Activated effector memory CD4-positive, alpha-beta T cell treated with anti-CD3 and anti-CD28 coated beads, Interleukin-2, amount 50 U/mL, for 16 hours (primary cell): Measurements from ENCODE around the gene CACNA2D1.
"Not testable (repeated sequence)": the region's sequence is repeated elsewhere in the genome, so short reads cannot be mapped to it uniquely, and the experiment has no call there.

Source experiments
- DNase-seq: peaks from one replicate; pipeline ENCODE4 v3.0.0-alpha.2; 2020

Gene CACNA2D1

DNA sequence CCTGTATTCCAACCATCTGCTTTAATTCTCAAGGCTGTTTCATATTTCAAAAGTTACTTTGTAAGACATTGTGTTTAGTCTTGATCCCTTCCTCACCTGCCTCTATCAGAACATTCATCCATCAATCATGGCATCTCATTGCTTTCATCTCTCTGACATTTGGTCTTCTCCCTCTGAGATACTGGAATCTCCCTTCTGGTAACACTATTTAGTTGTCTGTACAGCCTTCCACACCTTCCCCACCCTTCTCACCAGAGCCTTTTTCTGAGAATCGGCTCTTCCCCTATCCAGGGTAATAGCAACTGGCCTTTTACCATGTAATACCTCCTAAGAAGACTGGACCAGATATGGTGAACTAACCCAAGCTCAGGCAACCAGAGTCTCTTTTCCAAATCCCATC, 10.1 kb downstream of the CACNA2D1 start:
- no peak for DNase-seq

DNA sequence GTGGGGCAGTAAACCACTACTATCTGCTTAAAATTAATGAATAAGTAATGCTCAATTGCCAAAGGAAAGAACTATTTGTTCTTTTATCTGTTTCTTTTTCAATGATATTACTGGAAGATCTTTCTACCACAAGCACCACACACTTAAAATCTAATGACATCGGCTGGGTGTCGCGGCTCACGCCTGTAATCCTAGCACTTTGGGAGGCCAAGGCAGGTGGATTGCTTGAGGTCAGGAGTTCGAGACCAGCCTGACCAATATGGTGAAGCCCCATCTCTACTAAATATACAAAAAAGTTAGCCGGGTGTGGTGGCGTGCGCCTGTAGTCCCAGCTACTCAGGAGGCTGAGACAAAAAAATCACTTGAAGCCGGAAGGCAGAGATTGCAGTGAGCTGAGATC, 10.8 kb downstream of the CACNA2D1 start:
- not testable (repeated sequence) for DNase-seq

DNA sequence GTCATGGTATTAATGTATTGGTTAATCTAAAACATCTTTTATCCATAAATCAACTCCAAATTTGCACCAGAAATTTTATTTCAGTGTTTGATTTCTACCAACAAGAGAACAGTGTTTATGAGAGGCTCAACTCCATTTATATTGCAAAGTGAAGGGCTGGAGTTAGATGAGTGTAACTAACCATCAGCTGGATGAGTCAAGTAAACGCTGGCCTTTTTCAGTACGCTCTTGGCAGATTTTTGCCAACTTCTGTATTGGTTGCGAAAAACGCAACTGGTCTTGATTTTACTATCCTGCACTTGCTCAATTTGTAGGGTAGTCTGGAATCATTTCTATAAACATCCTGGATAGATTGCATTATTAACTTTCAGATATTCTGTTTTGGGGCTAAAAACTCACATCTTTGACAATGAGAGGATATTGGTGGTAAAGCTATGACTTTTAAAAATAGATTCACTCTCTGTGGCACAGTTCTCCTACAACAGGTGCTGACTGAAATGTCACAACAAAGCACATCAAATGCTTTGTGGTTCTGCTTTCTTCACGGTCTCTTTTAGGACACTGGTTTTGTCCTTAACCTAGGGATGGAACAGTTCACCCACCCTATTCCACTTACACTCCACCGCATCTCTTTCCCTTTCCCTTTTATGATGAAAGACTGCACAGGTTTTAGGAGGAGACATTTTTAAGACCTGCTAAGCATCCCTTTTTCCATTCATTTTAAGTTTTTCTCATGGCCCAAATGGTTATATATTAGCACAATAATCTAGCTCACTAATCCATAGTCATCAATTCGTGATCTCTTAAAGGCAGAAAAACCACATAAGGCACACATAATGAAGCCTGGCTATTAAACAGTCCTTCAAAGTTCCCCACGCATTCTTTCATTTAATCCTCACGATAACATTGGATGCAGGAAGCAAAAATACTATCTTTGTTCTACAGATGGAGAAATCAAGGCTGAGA, 12.8 kb downstream of the CACNA2D1 start:
- DNase-seq = no peak

DNA sequence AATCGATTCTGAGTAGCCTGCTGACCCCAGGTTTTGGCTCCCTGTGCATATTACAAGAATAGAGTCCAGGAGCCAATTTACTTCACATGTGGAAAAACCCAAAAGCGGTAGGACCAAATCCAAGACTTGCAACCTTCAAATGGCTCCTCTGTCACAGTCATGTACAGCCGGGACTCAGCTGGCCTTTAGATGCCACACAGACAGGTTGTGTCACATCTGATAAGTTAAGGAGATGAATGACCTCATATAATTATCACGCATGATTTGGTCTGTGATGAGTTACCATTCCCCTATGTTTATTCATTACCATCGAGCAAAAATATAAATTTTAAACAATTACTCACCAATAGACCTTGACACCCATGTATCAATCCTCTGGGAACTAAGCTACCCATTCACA, 14.2 kb downstream of the CACNA2D1 start:
- no peak for DNase-seq

DNA sequence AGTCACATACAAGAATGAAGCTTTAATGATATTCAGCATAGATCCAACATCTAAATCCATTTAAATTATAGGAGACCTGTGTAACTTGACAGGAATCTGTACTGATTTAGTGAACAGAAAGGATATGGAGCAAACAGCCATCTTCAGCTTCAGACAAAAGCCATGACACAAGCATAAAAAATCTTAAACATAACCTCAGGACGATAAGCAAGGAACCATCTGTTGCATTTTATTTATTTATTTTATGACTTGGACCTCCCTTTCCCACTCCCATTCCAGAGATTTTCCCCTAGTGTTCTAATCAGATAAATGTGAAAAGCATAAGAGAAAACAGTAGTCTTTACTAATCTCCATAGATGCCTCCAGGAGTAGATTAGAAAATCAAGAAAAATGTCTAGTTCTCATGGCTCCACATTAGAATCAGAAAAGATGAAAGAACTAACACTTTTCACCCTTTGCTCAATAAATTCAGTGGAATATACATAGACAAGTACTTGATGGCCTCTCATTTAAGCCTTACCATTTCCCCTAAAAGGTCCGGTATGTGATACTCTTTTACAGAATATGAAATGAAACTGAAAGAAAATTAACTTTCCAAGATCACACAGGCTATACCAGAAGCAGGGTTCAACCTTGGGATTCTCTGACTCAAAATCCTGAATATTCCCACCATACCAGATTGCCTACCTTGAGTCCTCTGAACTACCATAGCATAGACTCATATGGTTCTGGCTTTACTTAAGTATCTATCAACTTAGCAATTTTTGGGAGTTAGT, 15.2 kb downstream of the CACNA2D1 start:
- no peak for DNase-seq

DNA sequence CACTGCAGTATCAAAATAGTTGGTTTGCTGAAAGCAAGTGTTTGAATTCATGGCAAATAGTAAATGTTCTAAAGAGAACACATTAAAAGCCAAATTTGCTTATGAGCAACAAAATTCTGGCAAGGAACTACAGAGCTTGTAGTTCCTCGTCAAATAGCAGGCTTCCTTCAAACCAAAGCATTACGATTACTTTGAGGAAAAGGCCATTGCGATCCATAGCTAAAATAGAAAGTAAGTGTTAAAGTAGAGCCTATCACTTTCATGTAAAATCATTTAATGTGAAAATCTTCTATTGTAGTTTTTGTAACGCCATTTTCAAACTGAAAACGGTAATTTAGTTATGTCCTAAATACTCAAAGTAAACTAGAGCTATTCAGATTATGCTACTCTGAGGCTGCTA, 20.1 kb downstream of the CACNA2D1 start:
- DNase-seq = no peak

DNA sequence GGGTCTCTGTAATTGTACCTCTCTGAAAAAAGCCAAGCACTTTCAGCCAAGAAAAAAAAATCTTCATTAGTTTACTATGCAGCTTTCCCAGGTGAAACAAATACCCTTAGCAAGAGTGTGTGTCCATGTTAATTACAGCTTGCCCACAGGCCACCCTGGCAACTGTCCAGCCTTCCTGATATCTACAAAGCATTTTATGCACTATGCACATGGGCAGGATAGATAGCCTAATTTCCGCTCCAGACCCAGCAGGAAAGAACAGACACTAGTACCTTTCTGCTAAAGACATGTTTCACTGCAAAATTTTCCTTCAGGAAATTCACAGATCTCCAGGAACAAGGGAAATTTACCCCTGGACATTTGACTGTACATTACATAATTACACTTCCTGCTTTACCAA, 24.4 kb downstream of the CACNA2D1 start:
- no peak for DNase-seq

DNA sequence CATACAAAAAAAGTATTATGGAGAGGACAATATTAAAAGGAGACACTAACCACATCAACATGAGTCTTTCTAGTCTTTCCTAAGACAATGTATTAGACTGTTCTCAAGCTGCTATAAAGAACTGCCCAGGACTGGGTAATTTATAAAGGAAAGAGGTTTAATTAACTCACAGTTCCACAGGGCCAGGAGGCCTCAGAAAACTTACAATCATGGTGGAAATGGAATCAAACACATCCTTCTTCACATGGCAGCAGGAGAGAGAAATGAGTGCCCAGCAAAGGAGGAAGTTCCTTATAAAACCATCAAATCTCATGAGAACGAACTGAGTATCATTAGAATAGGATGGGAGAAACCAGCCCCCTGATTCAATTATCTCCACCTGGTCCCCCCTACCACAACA, 25.7 kb downstream of the CACNA2D1 start:
- DNase-seq = no peak

DNA sequence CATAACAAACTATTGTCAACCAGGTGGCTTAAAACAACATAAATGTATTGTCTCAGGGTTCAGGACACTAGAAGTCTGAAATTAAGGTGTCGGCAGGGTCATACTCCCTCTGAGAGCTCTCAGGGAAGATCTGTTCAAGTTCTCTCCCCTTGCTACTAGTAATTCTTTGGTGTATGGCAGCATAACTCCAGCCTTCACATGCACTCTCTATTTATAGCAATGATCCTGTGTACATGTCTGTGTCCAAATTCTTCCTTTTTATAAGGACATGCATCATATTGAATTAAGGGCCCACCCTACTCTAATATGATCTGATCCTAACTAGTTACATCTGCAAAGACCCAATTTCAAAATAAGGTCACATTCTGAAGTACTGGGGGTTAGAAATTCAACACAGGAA, 27.2 kb downstream of the CACNA2D1 start:
- no peak for DNase-seq

DNA sequence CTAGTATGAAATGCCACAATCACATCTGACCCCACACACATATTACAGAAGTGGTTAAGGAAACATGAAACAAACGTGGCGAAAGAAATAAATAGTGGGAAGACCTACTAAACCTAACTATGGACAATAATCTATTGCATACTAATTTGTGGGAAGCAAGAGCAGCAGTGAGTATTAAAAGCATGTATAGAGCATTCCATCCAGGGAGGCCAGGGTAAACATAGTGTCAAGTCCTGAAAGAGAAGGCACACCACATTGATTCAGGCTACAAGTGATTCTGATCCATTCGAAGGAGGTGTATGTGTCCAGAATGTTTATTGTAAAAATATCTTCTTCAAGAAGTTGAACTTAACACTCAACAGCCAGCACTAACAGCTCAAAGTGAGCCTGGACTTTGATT, 29.2 kb downstream of the CACNA2D1 start:
- no peak for DNase-seq

DNA sequence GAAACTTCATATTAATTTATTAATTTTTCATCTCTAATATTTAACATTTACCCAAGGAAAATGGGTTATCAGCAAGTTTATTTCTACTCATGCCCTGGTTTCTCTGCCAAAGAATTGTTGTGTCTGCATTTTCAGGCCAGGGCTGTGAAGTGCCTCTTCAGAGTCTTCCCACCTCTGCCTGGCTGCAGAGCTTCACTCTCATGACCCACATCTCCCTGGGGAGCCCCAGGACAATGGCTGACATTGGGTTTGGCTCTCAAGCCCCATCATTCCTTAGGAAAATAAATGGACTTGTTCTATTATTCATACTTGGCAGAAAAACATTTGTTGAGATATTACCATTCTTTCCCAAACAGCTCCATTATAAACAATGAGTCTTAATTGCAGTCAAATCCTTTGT, 30.3 kb downstream of the CACNA2D1 start:
- no peak for DNase-seq

DNA sequence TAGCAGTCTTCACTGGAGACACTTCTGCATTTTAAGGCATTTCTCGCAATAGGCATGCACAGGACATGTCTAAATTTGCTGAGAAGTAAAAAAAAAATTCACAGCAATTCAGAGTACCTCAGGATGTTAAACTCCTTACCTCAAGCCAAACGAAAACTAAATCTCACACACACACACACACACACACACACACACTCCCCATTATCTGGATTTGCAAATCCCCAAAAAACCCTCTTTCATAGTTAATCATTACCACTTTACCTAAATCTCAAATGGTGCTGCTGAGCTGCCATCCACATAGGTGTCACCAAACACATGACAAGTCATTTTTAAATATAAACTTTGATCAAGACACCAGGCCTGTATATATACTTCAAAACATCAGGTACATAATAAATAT, 31.8 kb downstream of the CACNA2D1 start:
- no peak for DNase-seq

DNA sequence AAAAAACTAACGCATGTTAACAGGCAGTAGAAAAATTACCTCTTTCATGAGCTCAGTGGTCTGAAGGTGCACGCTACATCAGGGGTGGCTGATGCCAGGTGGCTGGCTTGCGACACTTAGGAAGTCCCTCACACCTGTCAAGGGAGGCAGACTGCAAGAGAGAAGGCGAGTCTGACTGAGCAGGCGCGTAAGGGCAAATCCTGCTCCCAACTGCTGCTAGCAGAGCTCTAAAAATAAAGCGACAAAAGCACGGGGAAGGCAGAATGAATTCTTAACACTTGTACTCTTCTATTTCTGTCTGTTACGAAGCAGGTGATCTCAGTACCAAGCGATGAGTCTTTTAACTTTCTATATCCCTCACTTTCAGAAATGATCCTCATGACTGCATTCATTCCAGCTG, 33.1 kb downstream of the CACNA2D1 start:
- no peak for DNase-seq

DNA sequence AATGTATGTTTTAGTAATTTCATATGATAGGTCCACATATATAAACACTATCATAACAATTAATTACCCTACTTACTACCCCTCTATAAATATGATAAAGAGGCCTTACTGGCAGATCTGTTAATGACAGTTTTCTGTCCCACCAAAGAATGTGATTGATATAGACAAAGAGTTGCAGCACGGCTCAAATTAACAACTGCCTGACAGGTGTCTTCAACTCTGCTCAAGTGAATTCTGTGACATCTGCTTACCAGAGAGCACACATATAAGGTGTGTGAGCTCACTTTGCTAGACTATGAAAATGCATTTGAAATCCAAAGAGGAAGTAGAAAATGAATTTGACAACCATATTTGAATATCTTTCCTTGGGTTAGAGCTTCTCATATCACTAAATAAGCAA, 36.6 kb downstream of the CACNA2D1 start:
- no peak for DNase-seq

DNA sequence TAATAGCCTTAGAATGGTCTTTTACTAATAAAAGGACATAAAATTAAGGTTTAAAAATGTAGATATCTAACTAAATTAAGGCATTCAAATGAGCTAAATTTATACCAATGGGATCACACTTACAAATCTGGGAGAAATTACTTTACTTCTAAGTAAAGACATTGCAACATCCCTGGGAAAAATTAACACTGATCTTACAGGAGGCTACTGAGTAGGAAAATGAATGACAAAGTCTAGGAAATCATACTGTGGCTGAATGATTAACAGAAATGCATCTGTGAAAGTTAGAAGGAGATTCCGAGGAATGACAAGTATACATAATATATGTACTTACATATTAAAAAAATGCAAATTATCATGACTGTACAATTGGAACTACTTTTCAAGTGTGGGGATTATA, 38.3 kb downstream of the CACNA2D1 start:
- no peak for DNase-seq

DNA sequence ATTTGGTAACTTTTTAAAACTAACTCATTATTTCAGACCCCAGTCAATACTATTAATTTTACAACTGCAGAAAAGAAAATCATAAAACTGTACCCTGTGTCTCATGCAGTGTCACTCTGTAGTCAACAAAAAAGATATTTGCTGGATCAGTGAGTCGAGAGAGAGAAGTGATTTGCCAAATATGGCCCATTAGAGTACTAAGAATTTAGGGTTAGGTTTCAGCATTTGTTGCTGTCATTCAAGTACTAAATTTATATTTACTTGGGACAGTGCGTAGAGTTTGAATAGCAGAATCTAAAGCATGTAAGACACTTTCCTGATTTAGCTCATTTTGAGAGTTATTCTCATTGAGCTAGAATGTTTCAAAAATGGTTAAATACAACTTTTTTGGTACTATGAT, 38.9 kb downstream of the CACNA2D1 start:
- no peak for DNase-seq

DNA sequence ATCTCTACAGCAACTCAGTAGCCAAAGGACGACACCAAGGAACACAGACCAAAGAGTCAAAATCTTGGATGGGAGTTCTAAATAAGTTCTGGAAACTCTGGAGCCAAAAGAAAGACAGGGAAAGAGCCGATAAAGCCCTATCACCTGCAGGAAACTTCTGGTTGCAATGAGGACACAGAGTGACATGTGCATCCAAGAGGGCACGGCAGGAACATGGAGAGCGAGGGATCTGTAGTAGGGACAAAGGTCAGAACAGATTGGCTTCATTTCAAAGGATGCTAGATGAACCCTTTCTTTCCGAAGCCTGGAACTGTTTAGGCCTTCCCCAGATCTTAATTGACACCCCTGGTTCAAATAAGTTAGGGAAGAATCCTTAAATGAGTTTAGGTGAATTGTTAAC, 39.5 kb downstream of the CACNA2D1 start:
- no peak for DNase-seq

DNA sequence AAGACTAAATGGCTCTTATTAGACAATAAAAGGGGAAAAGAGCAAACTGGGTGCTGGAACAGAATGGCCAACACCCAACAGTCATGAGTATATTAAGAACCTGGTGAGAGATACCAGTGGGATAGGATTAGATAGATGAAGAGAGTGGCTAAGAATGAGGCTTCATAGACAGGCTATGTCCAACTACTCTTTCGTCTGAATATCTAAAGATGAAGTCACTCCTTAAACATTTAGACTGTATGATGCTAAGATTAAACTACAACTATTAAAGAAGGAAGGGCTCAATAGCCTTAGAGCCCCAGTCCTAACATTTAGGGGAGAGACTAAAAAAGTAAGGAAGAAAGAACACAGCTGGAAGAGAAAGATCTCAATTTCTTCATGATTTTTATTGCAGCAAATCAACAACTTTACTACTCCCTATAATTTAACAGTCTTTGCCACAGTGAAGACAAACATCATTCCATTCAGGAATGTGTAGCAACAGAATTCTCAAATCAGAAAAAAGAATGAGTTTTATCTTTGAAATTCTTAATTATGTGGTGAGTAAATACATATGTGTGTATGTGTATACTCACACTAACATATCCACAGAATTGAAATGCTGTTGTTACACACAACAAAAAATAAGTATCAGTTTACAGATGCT, 45.6 kb downstream of the CACNA2D1 start:
- no peak for DNase-seq

DNA sequence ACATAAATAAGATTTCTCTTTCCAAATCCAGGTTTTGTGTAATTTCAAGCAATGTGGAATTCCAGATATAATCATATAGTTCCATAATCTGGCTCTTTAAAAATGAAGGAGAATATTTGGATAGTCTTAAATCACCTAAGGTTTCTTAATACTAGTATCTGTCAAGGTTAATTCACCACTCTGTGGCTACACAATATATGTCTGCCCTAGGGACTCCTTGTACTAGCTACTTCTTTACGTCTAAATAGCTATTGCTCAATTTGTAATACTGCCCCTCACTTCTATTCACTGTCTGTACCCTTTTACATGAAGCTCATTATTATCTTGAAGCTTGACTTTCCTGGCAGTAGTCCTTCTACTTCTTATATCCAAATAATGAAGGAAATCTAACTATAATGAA, 47.2 kb downstream of the CACNA2D1 start:
- no peak for DNase-seq

DNA sequence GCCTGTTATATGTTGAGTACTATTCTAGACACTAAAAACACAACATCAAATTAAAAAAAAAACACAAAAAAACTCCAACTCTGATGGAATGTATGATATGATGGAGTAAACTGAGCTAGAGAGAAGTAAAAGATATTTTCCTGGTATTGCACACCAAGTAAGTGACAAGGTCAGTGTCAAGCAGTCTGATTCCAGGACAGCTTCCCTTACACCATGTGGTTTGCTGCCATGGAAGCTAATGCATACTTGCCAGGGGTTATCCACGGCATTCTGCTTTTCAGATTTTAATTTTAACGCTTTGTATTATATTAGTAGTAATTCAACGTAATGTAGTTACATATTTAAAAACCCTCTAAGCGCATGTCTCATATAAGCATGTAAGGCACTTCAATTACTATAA, 48.4 kb downstream of the CACNA2D1 start:
- DNase-seq = no peak

DNA sequence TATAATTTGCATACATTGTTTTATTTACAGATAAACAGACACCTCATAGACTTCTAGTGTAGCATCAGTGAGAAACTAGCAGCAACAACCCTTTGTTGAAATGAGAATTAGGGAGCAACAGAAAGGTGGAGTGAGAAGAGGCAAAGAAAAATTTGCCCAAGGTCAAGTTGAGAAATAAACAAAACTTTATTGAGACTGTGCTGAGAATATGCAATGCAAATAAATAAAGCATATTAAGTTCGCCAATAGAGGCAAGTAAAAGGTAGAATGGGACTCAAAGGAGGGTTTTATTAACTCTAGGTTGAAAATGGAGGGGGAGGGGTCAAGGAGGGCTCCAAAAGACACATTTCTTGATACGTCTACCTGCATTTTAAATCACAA, 49.7 kb downstream of the CACNA2D1 start:
- no peak for DNase-seq

DNA sequence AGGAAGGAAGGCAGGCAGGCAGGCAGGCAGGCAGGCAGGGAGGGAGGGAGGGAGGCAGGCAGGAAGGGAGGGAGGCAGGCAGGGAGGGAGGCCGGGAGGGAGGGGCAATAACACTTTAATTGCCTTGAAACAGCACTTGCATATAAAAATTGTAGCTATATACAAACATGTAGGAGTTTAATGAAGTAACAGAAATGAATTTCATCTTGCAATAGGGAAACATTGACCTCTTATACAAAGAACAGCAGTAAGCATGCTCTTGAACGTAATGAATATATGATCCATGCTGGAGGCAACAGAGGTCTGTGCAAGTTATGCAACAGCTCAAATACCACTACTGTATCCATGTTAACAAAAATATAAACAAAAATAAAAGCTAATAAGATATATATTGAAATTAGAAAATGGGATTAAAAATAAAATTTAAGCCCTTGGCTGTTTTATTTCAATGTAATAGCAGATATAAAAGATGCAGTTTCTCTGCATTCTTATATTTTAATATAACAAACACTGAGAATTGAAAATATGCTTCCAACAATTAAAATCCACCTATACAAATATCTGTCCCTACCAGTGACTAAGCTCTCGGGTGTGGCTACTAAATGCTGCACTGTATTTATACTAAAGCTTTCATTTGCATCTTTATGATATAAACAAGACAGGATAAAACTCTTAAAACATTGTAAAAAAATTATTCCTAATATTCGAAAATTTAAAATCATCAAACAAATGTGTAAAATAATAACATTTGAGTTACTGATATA, 50.3 kb downstream of the CACNA2D1 start:
- DNase-seq = no peak

DNA sequence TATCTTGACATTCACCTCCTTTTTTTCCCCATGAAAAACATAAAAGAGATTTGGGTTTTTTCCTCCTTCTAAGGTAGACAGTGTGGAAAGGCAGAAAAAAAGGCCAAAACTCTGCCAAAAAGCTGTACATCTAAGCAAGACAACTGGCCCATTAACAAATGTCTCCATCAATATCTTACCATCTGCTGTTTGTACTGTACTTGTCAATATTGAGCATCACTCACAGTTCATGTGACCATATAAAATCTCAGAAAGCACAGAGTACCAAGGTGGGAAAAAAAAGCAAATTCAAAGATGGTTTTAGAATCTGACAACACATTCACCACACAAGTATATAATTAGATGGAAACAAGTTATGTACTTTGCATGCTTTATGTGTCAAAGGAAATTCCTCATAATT, 52.6 kb downstream of the CACNA2D1 start:
- no peak for DNase-seq
